PFSK-1 (cell line): ENCODE data around the gene SPATA1.

Source experiments
- FOXP2 ChIP-seq: optimal IDR thresholded peaks from 2 replicates; pipeline ENCODE3; 2011; ENCODE audit warnings: borderline replicate concordance, control low read depth, inconsistent platforms; ENCODE audit not compliant: insufficient read depth; ENCODE audit errors: extremely low read length, extremely low read depth
- POLR2AphosphoS5 ChIP-seq: IDR thresholded peaks from 2 replicates; pipeline ENCODE4 v1.6.1; 2012; ENCODE audit warnings: low read depth, mild to moderate bottlenecking, control low read depth, low read length, moderate library complexity
- SIN3A ChIP-seq: IDR thresholded peaks from 2 replicates; pipeline ENCODE4 v1.6.1; 2012; ENCODE audit warnings: mild to moderate bottlenecking, low read length, moderate library complexity, borderline replicate concordance; ENCODE audit not compliant: insufficient read depth
- TAF1 ChIP-seq: IDR thresholded peaks from 2 replicates; pipeline ENCODE4 v1.6.1; 2012; ENCODE audit warnings: low read length, control low read depth, borderline replicate concordance; ENCODE audit not compliant: insufficient read depth
- TF ChIP-seq, protein P1 (sequence below), 2 experiments: IDR thresholded peaks; 2 replicates each; pipeline versions ENCODE4 v1.6.1 to v1.8.0; 2011 to 2012; ENCODE audit warnings: low read depth in 2 of 2, low read length in 2 of 2, control low read depth in 1 of 2, inconsistent platforms in 1 of 2, mild to moderate bottlenecking in 1 of 2, moderate library complexity in 1 of 2; ENCODE audit not compliant: insufficient read depth in 1 of 2

Gene SPATA1

DNA sequence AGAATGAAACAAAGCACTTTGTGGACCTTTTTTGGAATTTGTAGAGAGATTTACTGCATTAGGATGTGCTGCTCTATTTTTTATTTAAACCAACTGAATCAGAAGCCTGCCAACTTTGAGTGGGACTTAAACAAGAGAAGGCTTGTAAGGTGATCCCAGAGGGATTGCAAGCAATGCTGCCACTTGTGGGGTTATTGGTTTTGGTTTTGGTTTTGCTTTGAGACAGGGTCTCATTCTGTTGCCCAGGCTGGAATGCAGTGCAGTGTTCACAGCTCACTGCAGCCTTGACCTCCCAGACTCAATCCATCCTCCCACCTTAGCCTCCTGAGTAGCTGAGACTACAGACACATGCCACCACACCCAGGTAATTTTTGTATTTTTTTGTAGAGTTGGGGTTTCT, 32.4 kb downstream of the SPATA1 start:
- TF ChIP-seq FOXP2 (no peak), TAF1 (no peak), POLR2AphosphoS5 (no peak), SIN3A (no peak)
- TF ChIP-seq, protein P1, sequence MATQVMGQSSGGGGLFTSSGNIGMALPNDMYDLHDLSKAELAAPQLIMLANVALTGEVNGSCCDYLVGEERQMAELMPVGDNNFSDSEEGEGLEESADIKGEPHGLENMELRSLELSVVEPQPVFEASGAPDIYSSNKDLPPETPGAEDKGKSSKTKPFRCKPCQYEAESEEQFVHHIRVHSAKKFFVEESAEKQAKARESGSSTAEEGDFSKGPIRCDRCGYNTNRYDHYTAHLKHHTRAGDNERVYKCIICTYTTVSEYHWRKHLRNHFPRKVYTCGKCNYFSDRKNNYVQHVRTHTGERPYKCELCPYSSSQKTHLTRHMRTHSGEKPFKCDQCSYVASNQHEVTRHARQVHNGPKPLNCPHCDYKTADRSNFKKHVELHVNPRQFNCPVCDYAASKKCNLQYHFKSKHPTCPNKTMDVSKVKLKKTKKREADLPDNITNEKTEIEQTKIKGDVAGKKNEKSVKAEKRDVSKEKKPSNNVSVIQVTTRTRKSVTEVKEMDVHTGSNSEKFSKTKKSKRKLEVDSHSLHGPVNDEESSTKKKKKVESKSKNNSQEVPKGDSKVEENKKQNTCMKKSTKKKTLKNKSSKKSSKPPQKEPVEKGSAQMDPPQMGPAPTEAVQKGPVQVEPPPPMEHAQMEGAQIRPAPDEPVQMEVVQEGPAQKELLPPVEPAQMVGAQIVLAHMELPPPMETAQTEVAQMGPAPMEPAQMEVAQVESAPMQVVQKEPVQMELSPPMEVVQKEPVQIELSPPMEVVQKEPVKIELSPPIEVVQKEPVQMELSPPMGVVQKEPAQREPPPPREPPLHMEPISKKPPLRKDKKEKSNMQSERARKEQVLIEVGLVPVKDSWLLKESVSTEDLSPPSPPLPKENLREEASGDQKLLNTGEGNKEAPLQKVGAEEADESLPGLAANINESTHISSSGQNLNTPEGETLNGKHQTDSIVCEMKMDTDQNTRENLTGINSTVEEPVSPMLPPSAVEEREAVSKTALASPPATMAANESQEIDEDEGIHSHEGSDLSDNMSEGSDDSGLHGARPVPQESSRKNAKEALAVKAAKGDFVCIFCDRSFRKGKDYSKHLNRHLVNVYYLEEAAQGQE (IDR thresholded peaks at IDR 0.05; ENCODE audit: insufficient read depth in 1 of 2, low read depth in 2 of 2, low read length in 2 of 2): no peak

- no peak for TF ChIP-seq FOXP2
- no peak for TF ChIP-seq TAF1
- TF ChIP-seq SIN3A: no peak
- no peak for TF ChIP-seq POLR2AphosphoS5
- TF ChIP-seq, protein P1 (IDR thresholded peaks at IDR 0.05; ENCODE audit: insufficient read depth in 1 of 2, low read depth in 2 of 2, low read length in 2 of 2): no peak
Observed at GRCh38 chr1:84539972-84540371, 33.8 kb downstream of the SPATA1 start.

GRCh38 chr1:84540759-84541158, 34.6 kb downstream of the SPATA1 start:
- TF ChIP-seq, protein P1 (IDR thresholded peaks at IDR 0.05; ENCODE audit: insufficient read depth in 1 of 2, low read depth in 2 of 2, low read length in 2 of 2): no peak

GRCh38 chr1:84541679-84542078, 35.5 kb downstream of the SPATA1 start:
- no peak for TF ChIP-seq POLR2AphosphoS5
- no peak for TF ChIP-seq TAF1
- TF ChIP-seq, protein P1 (IDR thresholded peaks at IDR 0.05; ENCODE audit: insufficient read depth in 1 of 2, low read depth in 2 of 2, low read length in 2 of 2): no peak
- no peak for TF ChIP-seq SIN3A
- no peak for TF ChIP-seq FOXP2

DNA sequence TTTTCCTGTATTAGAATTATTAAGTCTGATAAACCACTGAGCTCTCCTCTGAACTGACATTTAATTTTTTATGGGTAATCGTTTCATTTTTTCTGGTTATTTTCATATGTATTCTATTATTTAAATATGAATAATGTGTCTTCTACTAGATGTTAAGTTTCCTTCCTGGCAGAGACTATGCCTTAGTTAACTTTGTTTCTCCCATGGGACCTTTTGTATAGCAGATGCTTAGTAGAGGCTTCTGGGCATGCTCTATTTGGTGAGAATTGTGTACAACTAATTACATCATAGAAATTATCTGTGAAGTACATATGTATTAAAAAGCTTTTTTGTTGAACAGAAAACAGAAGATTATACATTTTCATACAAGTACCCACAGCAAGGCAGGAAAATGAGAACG, 44.6 kb downstream of the SPATA1 start:
- no peak for TF ChIP-seq FOXP2
- no peak for TF ChIP-seq SIN3A
- TF ChIP-seq, protein P1 (IDR thresholded peaks at IDR 0.05; ENCODE audit: insufficient read depth in 1 of 2, low read depth in 2 of 2, low read length in 2 of 2): no peak
- no peak for TF ChIP-seq TAF1
- TF ChIP-seq POLR2AphosphoS5: no peak
